Left ventricle myocardium inferior (tissue), 1 donor: ENCODE results near the gene C10orf62. TPM values are rescaled to one million over a fixed set of nuclear protein-coding genes. Genes with fewer than 3 reads are reported as not detected.

Source experiments
- DNase-seq: peaks from one replicate; pipeline ENCODE4 v3.0.0-alpha.2; 2020
- H3K27ac ChIP-seq: fragments of 200-600 bp; replicated peaks from 2 replicates; pipeline ENCODE4 v1.8.0; 2021
- H3K27me3 ChIP-seq: fragments of 200-600 bp; 2 replicates; pipeline ENCODE4 v1.8.0; 2021; ENCODE audit warnings: low read depth
- H3K36me3 ChIP-seq: fragments of 200-600 bp; 2 replicates; pipeline ENCODE4 v1.8.0; 2021
- H3K4me1 ChIP-seq: fragments of 200-600 bp; 2 replicates; pipeline ENCODE4 v1.8.0; 2021
- H3K4me3 ChIP-seq: fragments of 200-600 bp; 2 replicates; pipeline ENCODE4 v1.8.0; 2021; ENCODE audit warnings: mild to moderate bottlenecking, moderate library complexity
- H3K9me3 ChIP-seq: fragments of 200-600 bp; replicated peaks from 2 replicates; pipeline ENCODE4 v1.8.0; 2021
- intact Hi-C: fragments of 100-400 bp; cut with micrococcal nuclease; formaldehyde crosslinking; loops from one replicate; pipeline ENCODE4 v1.11.0; 2022
- long read RNA-seq: library from polyadenylated mRNA; unstranded; transcript quantifications from one replicate; pipeline ENCODE4 v2.0.0, GENCODE V29; 2021
- total RNA-seq: library from RNA; stranded (reverse); fragmentation: NEBNext Ultra II Directional; extraction: Animal tissue kit (Norgen Biotek cat#: 25700); gene quantifications from one replicate; pipeline ENCODE4 v1.2.1, GENCODE V29; 2021
- TF ChIP-seq, protein P1 (sequence below): fragments of 200-600 bp; IDR thresholded peaks from 2 replicates; pipeline ENCODE4 v1.8.0; 2021; ENCODE audit warnings: antibody characterized with exemption, mild to moderate bottlenecking, borderline replicate concordance
- donor health status: DM: no; HTN: yes; CAD: no; lungs with severe emphysema.

C10orf62 gene, protein sequence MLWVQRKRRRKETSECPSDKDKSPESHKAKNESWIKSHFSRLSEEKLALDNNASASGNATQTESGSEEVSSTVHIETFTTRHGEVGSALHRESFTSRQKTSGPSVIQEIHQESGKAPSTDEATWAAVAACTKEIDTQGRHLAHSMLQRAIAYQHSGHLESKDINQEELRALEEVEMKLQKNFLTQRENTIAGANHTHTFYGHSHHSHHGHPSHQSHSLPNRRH
- 1.5 TPM for total RNA-seq
- long read RNA-seq: 0 reads

DNA sequence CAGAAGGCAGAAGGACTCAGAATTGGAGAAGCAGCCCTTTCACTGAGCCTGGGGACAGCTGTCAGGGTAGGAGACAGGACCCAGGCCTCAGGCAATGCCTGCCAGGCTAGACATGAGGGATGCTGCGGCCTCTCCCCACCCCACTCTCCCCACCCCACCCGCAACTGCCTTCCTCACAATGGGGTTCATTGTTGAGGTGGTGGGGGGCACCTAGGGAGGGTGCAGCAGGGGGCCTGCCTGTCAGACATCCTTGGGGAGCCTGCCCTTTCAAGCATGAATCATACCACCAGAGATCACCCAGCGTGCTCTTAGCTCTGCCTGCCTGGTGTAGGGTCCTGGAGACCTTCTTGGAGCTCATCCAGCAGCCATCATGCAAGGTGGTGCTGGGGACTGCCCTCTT lies at the start of gene C10orf62:
Gene C10orf62, plus strand, starts transcription at position 243 of the 400 bp plus-strand sequence. CDS start 177 bp downstream, outside the sequence.
- Histone ChIP-seq H3K36me3 (no peaks in the 10 kb centered on the region), H3K9me3 (no peaks in the 10 kb centered on the region), H3K4me1 (peaks cover 31% of the 10 kb centered on the region), H3K27me3 (no peaks in the 10 kb centered on the region), H3K4me3 (no peak within 1 kb of the TSS), H3K27ac (peak within 1 kb of the TSS; percentile 16)
- TF ChIP-seq, protein P1, sequence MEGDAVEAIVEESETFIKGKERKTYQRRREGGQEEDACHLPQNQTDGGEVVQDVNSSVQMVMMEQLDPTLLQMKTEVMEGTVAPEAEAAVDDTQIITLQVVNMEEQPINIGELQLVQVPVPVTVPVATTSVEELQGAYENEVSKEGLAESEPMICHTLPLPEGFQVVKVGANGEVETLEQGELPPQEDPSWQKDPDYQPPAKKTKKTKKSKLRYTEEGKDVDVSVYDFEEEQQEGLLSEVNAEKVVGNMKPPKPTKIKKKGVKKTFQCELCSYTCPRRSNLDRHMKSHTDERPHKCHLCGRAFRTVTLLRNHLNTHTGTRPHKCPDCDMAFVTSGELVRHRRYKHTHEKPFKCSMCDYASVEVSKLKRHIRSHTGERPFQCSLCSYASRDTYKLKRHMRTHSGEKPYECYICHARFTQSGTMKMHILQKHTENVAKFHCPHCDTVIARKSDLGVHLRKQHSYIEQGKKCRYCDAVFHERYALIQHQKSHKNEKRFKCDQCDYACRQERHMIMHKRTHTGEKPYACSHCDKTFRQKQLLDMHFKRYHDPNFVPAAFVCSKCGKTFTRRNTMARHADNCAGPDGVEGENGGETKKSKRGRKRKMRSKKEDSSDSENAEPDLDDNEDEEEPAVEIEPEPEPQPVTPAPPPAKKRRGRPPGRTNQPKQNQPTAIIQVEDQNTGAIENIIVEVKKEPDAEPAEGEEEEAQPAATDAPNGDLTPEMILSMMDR: no peak
- intact Hi-C loops: no loop called here
- no peak for DNase-seq

DNA sequence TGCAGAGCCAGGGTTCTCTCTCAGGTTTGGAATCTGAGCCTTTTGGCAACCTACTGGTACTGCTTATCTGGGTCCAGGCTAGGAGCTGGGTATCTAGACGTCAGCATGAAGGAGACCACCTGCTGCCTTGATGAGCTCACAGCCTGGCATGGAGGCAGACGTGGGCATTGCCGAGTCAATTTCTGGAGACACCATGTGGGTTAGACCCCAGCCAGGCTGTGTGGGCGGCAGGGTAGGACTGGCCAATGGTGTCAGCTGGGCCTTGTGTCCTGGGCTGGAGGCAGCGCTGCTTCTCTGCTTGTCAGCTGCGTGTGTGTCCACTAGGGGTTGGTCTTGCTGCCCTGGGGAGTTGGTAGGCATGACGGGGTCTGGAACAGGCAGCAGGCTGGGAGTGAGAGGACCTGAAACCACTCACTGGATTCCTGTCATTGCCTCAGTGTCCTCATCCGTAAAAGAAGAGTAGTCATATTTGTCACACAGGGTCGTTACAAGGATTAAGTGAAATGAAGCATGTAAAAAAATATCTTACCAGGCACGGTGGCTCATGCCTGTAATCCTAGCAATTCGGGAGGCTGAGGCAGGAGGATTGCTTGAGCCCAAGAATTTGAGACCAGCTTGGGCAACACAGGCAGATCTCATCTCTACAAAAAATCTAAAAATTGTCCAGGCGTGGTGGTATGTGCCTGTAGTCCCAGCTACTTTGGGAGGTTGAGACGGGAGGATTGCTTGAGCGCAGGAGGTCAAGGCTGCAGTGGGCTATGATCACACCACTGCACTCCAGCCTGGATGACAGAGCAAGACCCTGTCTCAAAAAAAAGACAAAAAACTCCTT lies 48.6 kb upstream of the C10orf62 start:
- intact Hi-C loops: no loop called here
- Histone ChIP-seq H3K27ac (peak overlapping the region; percentile 92), H3K9me3 (no peaks in the 10 kb centered on the region), H3K36me3 (no peaks in the 10 kb centered on the region), H3K4me1 (peaks cover 60% of the 10 kb centered on the region), H3K27me3 (no peaks in the 10 kb centered on the region), H3K4me3 (no peak overlapping the region)
- DNase-seq: no peak
- TF ChIP-seq, protein P1: no peak

DNA sequence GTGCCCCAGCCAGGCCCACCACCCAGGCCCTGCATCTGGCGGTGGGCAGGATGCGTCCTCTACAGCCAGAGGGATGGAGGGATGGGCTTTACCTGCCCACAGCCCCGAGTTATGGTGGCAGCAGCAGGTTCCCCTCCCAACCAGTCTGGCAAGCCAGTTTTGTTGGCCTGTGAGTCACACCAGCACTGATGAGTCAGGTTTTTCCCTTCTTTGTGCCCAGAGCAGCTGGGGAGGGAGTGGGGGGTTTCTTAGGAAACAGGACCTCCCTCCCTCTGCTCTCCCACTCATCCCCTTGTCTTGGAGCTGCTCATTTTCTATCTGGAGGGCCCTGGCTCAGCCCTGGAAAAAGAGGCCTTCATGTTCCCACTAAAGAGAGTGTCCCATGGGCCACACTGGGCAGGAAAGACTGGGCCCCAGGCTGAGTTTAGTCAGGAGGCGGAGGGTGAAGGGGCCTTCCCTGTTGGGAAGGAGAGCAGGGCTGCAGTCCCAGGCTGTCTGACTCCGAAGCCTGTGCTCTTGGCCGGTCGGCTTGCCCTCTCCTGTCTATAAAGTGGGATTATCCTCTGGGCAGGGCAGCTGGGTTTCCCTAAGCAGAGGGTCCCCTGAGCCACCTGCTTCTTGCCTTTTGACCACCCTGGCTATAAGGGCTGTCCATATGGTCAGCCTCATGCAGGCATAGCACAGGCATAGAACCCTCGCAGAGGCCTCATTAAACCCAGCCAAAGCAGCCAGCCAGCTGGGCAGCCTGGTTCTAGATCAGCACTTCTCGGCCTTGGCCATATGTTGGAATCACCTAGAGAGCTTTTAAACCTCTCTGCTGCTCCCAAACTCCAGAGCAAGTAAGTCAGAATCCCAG lies 47.1 kb upstream of the C10orf62 start:
- no peak overlapping the region for H3K4me3 ChIP-seq
- DNase-seq: peak; percentile 68
- no peaks in the 10 kb centered on the region for H3K27me3 ChIP-seq
- intact Hi-C loops: no loop called here
- H3K4me1 ChIP-seq: peaks cover 71% of the 10 kb centered on the region
- TF ChIP-seq, protein P1: no peak
- H3K36me3 ChIP-seq: no peaks in the 10 kb centered on the region
- no peaks in the 10 kb centered on the region for H3K9me3 ChIP-seq
- H3K27ac ChIP-seq: peak overlapping the region; percentile 92

DNA sequence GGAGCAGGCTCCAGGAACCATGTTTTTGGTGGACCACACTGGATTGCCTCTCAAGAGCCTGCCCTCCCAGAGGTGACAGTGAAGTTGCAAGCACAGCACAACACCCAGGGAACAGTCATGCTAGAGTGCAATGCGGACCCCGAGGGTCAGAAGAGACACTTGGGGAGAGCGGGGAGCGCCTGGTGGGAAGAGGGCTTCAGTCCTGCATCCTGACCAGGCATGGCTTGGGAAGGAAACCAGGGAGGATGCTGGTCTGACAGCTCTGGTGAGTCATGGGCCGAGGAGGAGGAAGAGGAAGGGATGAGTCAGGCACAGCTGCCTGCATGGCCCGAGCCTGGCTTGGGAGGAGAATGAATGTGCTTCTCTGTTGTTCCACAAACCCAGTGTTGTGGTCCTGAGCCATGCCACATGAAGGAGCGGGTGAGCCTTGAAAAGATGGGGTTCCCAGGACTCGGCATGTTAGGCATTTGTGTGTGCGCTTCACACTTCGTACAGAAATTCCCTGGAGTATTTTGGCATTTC lies 46.4 kb upstream of the C10orf62 start:
- Histone ChIP-seq H3K36me3 (no peaks in the 10 kb centered on the region), H3K27me3 (no peaks in the 10 kb centered on the region), H3K4me3 (no peak overlapping the region), H3K4me1 (peaks cover 78% of the 10 kb centered on the region), H3K27ac (peak overlapping the region; percentile 92), H3K9me3 (no peaks in the 10 kb centered on the region)
- DNase-seq: peak; percentile 75
- TF ChIP-seq, protein P1: no peak
- intact Hi-C loops: no loop called here
